Karpas-422 (cell line): ENCODE measurements around the gene PRR15L. TPM values are rescaled to one million over a fixed set of nuclear protein-coding genes. Genes with fewer than 3 reads are reported as not detected.

Experiments
- DNase-seq: peaks from one replicate; pipeline ENCODE4 v3.0.0-alpha.2; 2015
- H2AFZ ChIP-seq: fragments of 200-600 bp; sonication (generic); 2 replicates; pipeline ENCODE4 v1.6.1; 2014; ENCODE audit warnings: antibody characterized with exemption, low read length, mixed read lengths
- H3K27ac ChIP-seq: fragments of 200-600 bp; sonication (generic); 2 replicates; pipeline ENCODE4 v1.5.1; 2014; ENCODE audit warnings: mild to moderate bottlenecking, low read length, moderate library complexity
- H3K27me3 ChIP-seq: fragments of 200-600 bp; sonication (generic); 2 replicates; pipeline ENCODE4 v1.6.1; 2014; ENCODE audit warnings: low read length, mixed read lengths
- H3K36me3 ChIP-seq: fragments of 200-600 bp; sonication (generic); 2 replicates; pipeline ENCODE4 v1.6.1; 2014; ENCODE audit warnings: low read length, mixed read lengths; ENCODE audit not compliant: insufficient read depth
- H3K4me1 ChIP-seq: fragments of 200-600 bp; sonication (generic); 2 replicates; pipeline ENCODE4 v1.6.1; 2014; ENCODE audit warnings: mild to moderate bottlenecking, low read length, mixed read lengths
- H3K4me2 ChIP-seq: fragments of 200-600 bp; sonication (generic); 2 replicates; pipeline ENCODE4 v1.6.1; 2014; ENCODE audit warnings: low read length, low read depth, mild to moderate bottlenecking; ENCODE audit not compliant: poor library complexity, severe bottlenecking
- H3K4me3 ChIP-seq: fragments of 200-600 bp; sonication (generic); 2 replicates; pipeline ENCODE4 v1.5.1; 2014; ENCODE audit warnings: mild to moderate bottlenecking, antibody characterized with exemption, low read length, mixed read lengths
- H3K79me2 ChIP-seq: fragments of 200-600 bp; sonication (generic); 2 replicates; pipeline ENCODE4 v1.6.1; 2014; ENCODE audit warnings: mild to moderate bottlenecking, low read length, mixed read lengths
- H3K9ac ChIP-seq: fragments of 200-600 bp; sonication (generic); 2 replicates; pipeline ENCODE4 v1.6.0; 2014; ENCODE audit warnings: low read length
- H3K9me2 ChIP-seq: fragments of 200-600 bp; sonication (generic), shearing (Covaris generic); replicated peaks from 2 replicates; pipeline ENCODE4 v1.6.0; 2014; ENCODE audit warnings: mild to moderate bottlenecking, low read length, moderate library complexity; ENCODE audit not compliant: insufficient read depth
- H3K9me3 ChIP-seq: fragments of 300-700, 200-600 bp; sonication (generic); 2 replicates; pipeline ENCODE4 v1.6.1; 2014; ENCODE audit warnings: low read length, mixed read lengths
- H4K20me1 ChIP-seq: fragments of 200-600 bp; sonication (generic); 2 replicates; pipeline ENCODE4 v1.6.1; 2014; ENCODE audit warnings: mild to moderate bottlenecking, antibody characterized with exemption, low read length, low read depth; ENCODE audit not compliant: insufficient read depth
- total RNA-seq: library from RNA; depleted of rRNA; stranded (reverse); fragments of >200 nt; shearing (Covaris generic); gene quantifications from 2 replicates; pipeline ENCODE4 v1.2.3, GENCODE V29; 2014; ENCODE audit warnings: low replicate concordance

Gene PRR15L
- total RNA-seq, 1 experiment from 2014 or later: 0.97 TPM

DNA sequence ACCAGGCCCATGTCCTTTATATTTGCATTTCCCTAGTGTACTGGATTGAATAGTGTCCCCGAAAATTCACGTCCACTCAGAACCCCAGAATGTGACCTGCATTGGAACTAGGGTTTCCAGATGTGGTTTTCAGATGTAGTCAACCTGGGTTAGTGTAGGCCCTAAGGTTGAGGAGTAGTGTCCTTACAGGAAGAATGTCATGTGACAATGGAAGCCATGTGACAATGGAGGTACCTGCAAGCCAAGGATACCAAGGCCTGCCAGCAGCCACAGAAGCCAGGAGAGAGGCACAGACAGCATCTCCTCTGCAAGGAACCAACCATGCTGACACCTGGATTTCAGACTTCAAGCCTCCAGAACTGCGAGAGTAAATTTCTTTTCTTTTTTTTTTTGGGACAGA, 5.2 kb upstream of the PRR15L start:
- Histone ChIP-seq H3K9me3 (no peaks in the 10 kb centered on the region), H2AFZ (no peak overlapping the region), H3K4me1 (peaks cover 55% of the 10 kb centered on the region), H3K36me3 (no peaks in the 10 kb centered on the region), H3K4me2 (no peak overlapping the region), H3K4me3 (no peak overlapping the region), H3K79me2 (no peaks in the 10 kb centered on the region), H3K27ac (no peak overlapping the region), H3K9me2 (no peaks in the 10 kb centered on the region), H3K9ac (no peak overlapping the region), H3K27me3 (no peaks in the 10 kb centered on the region), H4K20me1 (no peaks in the 10 kb centered on the region)
- DNase-seq: no peak

GRCh38 chr17:47961406-47961805, 3.7 kb upstream of the PRR15L start:
- H3K27me3 ChIP-seq: no peaks in the 10 kb centered on the region
- no peaks in the 10 kb centered on the region for H3K79me2 ChIP-seq
- no peak overlapping the region for H3K4me3 ChIP-seq
- H3K4me1 ChIP-seq: peaks cover 63% of the 10 kb centered on the region
- no peaks in the 10 kb centered on the region for H4K20me1 ChIP-seq
- no peak overlapping the region for H3K9ac ChIP-seq
- no peaks in the 10 kb centered on the region for H3K9me3 ChIP-seq
- no peak for DNase-seq
- no peaks in the 10 kb centered on the region for H3K9me2 ChIP-seq
- H3K36me3 ChIP-seq: no peaks in the 10 kb centered on the region
- H2AFZ ChIP-seq: no peak overlapping the region
- peak overlapping the region; percentile 67 for H3K4me2 ChIP-seq
- H3K27ac ChIP-seq: no peak overlapping the region

DNA sequence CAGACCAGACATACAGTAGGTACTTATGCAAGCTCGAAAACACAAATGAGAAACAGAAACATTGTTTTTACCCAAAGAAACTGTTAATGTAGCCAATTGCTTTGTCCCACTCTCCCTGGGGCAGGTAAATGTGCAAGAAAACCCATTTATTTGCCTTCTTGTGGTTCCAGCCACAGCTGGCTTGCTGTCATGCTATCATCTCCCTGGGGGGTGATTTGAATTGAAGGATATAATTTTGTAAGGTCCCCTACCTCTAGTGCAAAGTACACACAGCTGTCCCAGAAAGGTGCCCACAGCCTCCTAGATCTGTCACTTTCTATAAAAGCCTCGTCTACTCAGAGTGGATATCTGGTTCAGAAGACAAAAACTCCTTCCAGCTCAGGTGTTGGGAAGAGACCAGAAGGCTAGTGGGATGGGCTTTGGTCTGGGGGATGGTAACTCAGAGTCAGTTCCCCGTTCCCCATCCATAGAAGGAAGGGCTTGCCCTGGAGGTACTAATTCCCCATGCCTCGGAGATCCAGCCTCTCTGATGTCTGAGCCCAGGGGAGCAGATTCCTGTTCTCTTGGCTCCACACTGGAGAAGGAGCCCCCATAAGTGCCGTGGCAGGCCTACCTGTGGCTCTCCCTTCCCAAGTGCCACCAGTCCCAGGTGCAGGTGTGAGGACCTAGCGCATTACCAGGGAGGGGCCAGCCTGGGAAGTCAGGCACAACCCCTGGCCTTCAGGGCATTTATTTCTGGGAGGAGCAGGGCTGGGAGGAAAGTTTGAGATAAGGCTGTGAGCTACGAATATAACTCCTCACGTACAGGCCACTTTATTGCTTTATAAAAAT, 2.4 kb upstream of the PRR15L start:
- Histone ChIP-seq H3K36me3 (no peaks in the 10 kb centered on the region), H3K9ac (peak overlapping the region; percentile 80), H4K20me1 (no peaks in the 10 kb centered on the region), H3K79me2 (no peaks in the 10 kb centered on the region), H3K4me1 (peaks cover 71% of the 10 kb centered on the region), H2AFZ (no peak overlapping the region), H3K9me3 (no peaks in the 10 kb centered on the region), H3K9me2 (no peaks in the 10 kb centered on the region), H3K27ac (peak overlapping the region; percentile 100), H3K4me2 (peak overlapping the region; percentile 67), H3K27me3 (no peaks in the 10 kb centered on the region), H3K4me3 (peak overlapping the region; percentile 54)
- DNase-seq: peak; percentile 94

DNA sequence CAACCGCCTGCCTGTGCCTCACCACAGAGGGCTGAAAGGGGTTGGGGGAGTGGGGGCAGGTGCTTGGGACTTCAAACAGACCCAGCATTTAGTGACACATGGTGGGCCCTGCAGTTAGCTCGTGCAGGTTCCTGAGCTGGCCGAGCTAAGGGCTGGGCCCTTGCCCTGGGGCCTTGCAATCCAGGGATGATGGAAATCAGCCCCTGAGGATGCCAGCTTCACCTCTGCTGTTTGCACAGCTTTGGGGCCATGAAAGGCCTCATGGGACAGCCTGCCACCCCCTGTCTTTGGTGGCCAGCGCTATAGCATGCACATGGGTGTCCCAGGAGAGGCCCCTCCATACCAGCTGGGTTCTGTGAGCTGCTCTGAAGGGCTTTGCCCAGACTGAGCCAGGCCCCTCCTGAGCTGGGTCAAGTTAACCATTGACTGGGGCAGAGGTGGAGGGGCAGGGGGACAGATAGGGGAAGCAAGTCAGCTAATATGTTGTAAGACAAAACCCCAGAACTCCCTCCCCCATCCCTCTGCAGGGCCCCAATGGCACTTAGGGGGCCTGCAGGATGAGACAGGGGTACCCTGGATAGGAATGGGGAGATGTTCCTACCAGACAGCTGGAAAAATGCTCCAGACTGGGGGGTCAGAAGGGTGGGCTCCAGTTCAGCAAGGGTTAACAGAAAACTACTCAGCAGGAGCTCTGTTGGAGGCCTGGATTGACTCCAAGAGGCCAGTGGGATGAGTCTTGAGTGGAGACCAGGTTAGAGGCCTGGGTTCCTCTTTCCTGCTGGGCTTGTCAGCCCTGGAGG, 692 bp downstream of the PRR15L start:
- no peak overlapping the region for H2AFZ ChIP-seq
- H3K9me3 ChIP-seq: no peaks in the 10 kb centered on the region
- H3K4me3 ChIP-seq: peak overlapping the region; percentile 54
- peak; percentile 91 for DNase-seq
- no peaks in the 10 kb centered on the region for H3K27me3 ChIP-seq
- no peaks in the 10 kb centered on the region for H4K20me1 ChIP-seq
- H3K4me2 ChIP-seq: peak overlapping the region; percentile 67
- H3K27ac ChIP-seq: peak overlapping the region; percentile 100
- H3K9me2 ChIP-seq: no peaks in the 10 kb centered on the region
- H3K9ac ChIP-seq: peak overlapping the region; percentile 80
- H3K4me1 ChIP-seq: peaks cover 93% of the 10 kb centered on the region
- H3K36me3 ChIP-seq: no peaks in the 10 kb centered on the region
- no peaks in the 10 kb centered on the region for H3K79me2 ChIP-seq

DNA sequence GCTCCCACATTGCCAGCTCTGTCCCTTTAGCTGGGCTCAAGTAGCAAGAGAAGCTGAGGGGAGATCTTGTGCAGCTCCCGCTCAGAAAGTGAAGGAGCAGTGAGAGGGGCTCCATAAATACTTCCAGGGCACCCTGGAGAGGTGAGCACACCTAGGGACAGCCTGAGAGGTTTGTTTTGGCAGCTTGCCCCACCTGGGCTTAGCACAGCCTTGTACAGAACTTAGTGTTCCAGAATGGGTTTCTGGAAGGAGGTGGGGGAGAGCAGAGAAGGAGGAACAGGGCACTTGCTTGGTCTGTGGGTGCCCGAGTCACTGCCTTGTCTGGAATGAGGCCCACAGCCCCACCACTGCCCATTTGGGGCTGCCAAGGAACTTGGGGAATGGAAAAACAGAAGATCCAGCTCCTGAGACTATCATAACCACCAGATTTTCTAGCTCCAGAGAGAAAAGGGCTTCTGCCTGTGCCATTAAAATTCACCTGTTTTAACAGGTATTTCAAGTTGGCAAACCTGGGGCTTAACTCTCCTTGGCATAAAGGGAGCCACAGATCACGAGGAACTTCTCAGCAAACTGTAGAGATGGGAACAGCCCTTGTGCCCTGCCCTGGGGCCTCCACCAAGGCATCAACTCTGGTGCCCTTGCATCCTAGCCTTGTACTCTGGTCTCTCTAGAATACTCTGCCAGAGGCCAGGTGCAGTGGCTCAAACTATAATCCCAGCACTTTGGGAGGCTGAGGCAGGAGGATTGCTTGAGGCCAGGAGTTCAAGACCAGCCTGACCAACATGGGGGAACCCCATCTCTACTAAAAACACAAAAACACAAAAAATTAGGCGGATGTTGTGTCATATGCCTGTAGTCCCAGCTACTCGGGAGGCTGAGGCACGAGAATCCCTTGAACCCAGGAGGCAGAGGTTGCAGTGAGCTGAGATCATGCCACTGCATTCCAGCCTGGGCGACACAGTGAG, 1.9 kb downstream of the PRR15L start:
- no peaks in the 10 kb centered on the region for H3K9me3 ChIP-seq
- H3K27ac ChIP-seq: peak overlapping the region; percentile 100
- H3K27me3 ChIP-seq: no peaks in the 10 kb centered on the region
- no peak for DNase-seq
- peak overlapping the region; percentile 80 for H3K9ac ChIP-seq
- peaks cover 92% of the 10 kb centered on the region for H3K4me1 ChIP-seq
- H3K9me2 ChIP-seq: no peaks in the 10 kb centered on the region
- peak overlapping the region; percentile 67 for H3K4me2 ChIP-seq
- no peaks in the 10 kb centered on the region for H3K79me2 ChIP-seq
- peak overlapping the region; percentile 36; the same call in 1 of the 2 replicates for H3K4me3 ChIP-seq
- no peak overlapping the region for H2AFZ ChIP-seq
- H4K20me1 ChIP-seq: no peaks in the 10 kb centered on the region
- no peaks in the 10 kb centered on the region for H3K36me3 ChIP-seq

DNA sequence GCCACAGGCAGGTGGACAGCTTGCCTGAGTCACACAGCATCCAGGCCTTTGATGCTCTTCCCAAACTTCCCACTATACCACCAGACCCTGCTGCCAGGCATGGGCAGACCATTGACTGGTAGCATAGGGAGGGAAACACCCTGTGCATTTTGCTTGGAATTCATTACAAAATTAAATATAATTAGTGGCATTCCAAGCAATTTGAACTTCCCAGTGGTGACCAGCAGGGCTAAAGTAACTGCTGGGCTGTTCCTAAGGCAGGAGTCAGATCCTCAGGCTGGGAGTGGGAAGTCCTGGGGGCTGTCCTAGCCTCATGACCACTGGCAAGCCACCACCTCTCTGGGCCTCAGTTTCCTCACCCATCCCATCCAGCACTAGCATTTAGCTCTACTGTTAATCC, 3.8 kb downstream of the PRR15L start:
- Histone ChIP-seq H3K79me2 (no peaks in the 10 kb centered on the region), H4K20me1 (no peaks in the 10 kb centered on the region)

GRCh38 chr17:47952171-47953021, 5.3 kb downstream of the PRR15L start:
- Histone ChIP-seq H3K79me2 (no peaks in the 10 kb centered on the region), H3K27me3 (no peaks in the 10 kb centered on the region), H3K36me3 (no peaks in the 10 kb centered on the region; the same call in 1 of the 2 replicates), H3K27ac (peak overlapping the region; percentile 95), H3K9ac (peak overlapping the region; percentile 20; the same call in 1 of the 2 replicates), H3K4me2 (no peak overlapping the region), H3K4me1 (peaks cover 85% of the 10 kb centered on the region), H4K20me1 (no peaks in the 10 kb centered on the region), H3K4me3 (no peak overlapping the region), H3K9me2 (no peaks in the 10 kb centered on the region), H2AFZ (no peak overlapping the region), H3K9me3 (no peaks in the 10 kb centered on the region)
- DNase-seq: no peak

More for the DNA sequence above, 3.8 kb downstream of the PRR15L start:
- H3K27me3 ChIP-seq: no peaks in the 10 kb centered on the region
- H3K36me3 ChIP-seq: no peaks in the 10 kb centered on the region; the same call in 1 of the 2 replicates
- no peak overlapping the region for H3K9ac ChIP-seq
- peaks cover 91% of the 10 kb centered on the region for H3K4me1 ChIP-seq
- DNase-seq: no peak
- no peak overlapping the region for H3K4me2 ChIP-seq
- no peaks in the 10 kb centered on the region for H3K9me2 ChIP-seq
- H3K4me3 ChIP-seq: no peak overlapping the region
- peak overlapping the region; percentile 100 for H3K27ac ChIP-seq
- no peaks in the 10 kb centered on the region for H3K9me3 ChIP-seq
- H2AFZ ChIP-seq: no peak overlapping the region
